Fibroblast of lung (primary cell): ENCODE results near the gene CITED2. TPM values are rescaled to one million over a fixed set of nuclear protein-coding genes. Genes with fewer than 3 reads are reported as not detected.

Experiments used
- DNase-seq, 2 donors: peaks; one replicate each; pipeline versions ENCODE4 v3.0.0 to v3.0.0-alpha.2; 2010; ENCODE audit warnings: low read depth in 2 of 2
- H2AFZ ChIP-seq: 2 replicates; pipeline ENCODE4 v1.5.1; 2012; ENCODE audit warnings: low read length, control low read depth, inconsistent platforms
- H3K27ac ChIP-seq: 2 replicates; pipeline ENCODE4 v1.5.1; 2011; ENCODE audit warnings: low read length, control low read depth; ENCODE audit not compliant: insufficient read depth
- H3K27me3 ChIP-seq: 2 replicates; pipeline ENCODE4 v1.5.1; 2011; ENCODE audit warnings: mild to moderate bottlenecking, low read length; ENCODE audit not compliant: control insufficient read depth, insufficient read depth
- H3K36me3 ChIP-seq: 2 replicates; pipeline ENCODE4 v1.5.1; 2011; ENCODE audit warnings: low read length; ENCODE audit not compliant: control insufficient read depth, insufficient read depth
- H3K4me1 ChIP-seq: 2 replicates; pipeline ENCODE4 v1.5.1; 2011; ENCODE audit warnings: low read length; ENCODE audit not compliant: control insufficient read depth, insufficient read depth; ENCODE audit errors: extremely low read depth
- H3K4me2 ChIP-seq: 2 replicates; pipeline ENCODE4 v1.5.1; 2011; ENCODE audit warnings: low read length, control low read depth; ENCODE audit not compliant: insufficient read depth; ENCODE audit errors: extremely low read depth
- H3K4me3 ChIP-seq, 4 experiments: fragments of 200-600 bp in 1 of 4; sonication (generic) in 1 of 4; replicated peaks in 1 of 4; 2 replicates each; pipeline ENCODE4 v1.5.1; 2011 to 2016; ENCODE audit warnings: low read length in 4 of 4, low read depth in 3 of 4, mild to moderate bottlenecking in 3 of 4, control low read depth in 2 of 4, inconsistent platforms in 1 of 4, mixed read lengths in 1 of 4; ENCODE audit not compliant: insufficient read depth in 1 of 4; ENCODE audit errors: control extremely low read depth in 1 of 4
- H3K79me2 ChIP-seq: 2 replicates; pipeline ENCODE4 v1.5.1; 2012; ENCODE audit warnings: mild to moderate bottlenecking, low read length, inconsistent platforms; ENCODE audit not compliant: control insufficient read depth, insufficient read depth
- H3K9ac ChIP-seq: 2 replicates; pipeline ENCODE4 v1.5.1; 2011; ENCODE audit warnings: mild to moderate bottlenecking, low read length, control low read depth; ENCODE audit not compliant: insufficient read depth
- H3K9me3 ChIP-seq: 2 replicates; pipeline ENCODE4 v1.5.1; 2012; ENCODE audit warnings: low read depth, low read length; ENCODE audit not compliant: control insufficient read depth, insufficient read depth
- H4K20me1 ChIP-seq: 2 replicates; pipeline ENCODE4 v1.5.1; 2011; ENCODE audit warnings: low read length; ENCODE audit not compliant: control insufficient read depth, insufficient read depth; ENCODE audit errors: extremely low read depth
- CTCF ChIP-seq, 2 donors: IDR thresholded peaks in 1 of 2; conservative IDR thresholded peaks in 1 of 2; 1 replicate in 1 of 2; 2 replicates in 1 of 2; pipeline ENCODE4 v1.5.1; 2011 to 2012; ENCODE audit warnings: low read length in 2 of 2, control low read depth in 1 of 2, inconsistent platforms in 1 of 2, low read depth in 1 of 2, mild to moderate bottlenecking in 1 of 2
- EZH2 ChIP-seq: IDR thresholded peaks from 2 replicates; pipeline ENCODE4 v1.5.1; 2012; ENCODE audit warnings: low read length, control low read depth, mild to moderate bottlenecking; ENCODE audit errors: missing control alignments
- polyA plus RNA-seq, 2 donors: library from polyadenylated mRNA; depleted of rRNA in 1 of 2; stranded (reverse) in 1 of 2; unstranded in 1 of 2; fragments of >200 nt; gene quantifications; 2 replicates each; pipeline ENCODE4 v1.2.1, GENCODE V29; 2011 to 2012; ENCODE audit warnings: missing spikeins in 1 of 2
- total RNA-seq: library from RNA; depleted of rRNA; stranded (reverse); fragments of >200 nt; gene quantifications from 2 replicates; pipeline ENCODE4 v1.2.1, GENCODE V29; 2014

CITED2 gene
- total and polyA plus RNA-seq, 2 donors (not counting 1 experiment from before 2014, with no cell fraction given) = 139 to 370 TPM

GRCh38 chr6:139378882-139379341, 4.5 kb upstream of the CITED2 start:
- H3K79me2 ChIP-seq = peaks cover 5% of the 10 kb centered on the region
- DNase-seq = peak in 1 of 2 donors; percentile 65
- no peak for TF ChIP-seq EZH2
- no peak overlapping the region for H2AFZ ChIP-seq
- H3K9me3 ChIP-seq = no peaks in the 10 kb centered on the region
- H3K4me2 ChIP-seq = no peak overlapping the region
- H4K20me1 ChIP-seq = no peaks in the 10 kb centered on the region
- peaks cover 4% of the 10 kb centered on the region for H3K36me3 ChIP-seq
- no peak overlapping the region for H3K4me3 ChIP-seq
- no peak overlapping the region for H3K9ac ChIP-seq
- H3K27ac ChIP-seq = no peak overlapping the region
- peaks cover 2% of the 10 kb centered on the region for H3K4me1 ChIP-seq
- H3K27me3 ChIP-seq = no peaks in the 10 kb centered on the region

- no peaks in the 10 kb centered on the region for H3K9me3 ChIP-seq
- H3K27me3 ChIP-seq = no peaks in the 10 kb centered on the region
- H2AFZ ChIP-seq = no peak overlapping the region
- H3K4me1 ChIP-seq = peaks cover 2% of the 10 kb centered on the region
- peaks cover 12% of the 10 kb centered on the region for H3K79me2 ChIP-seq
- no peak overlapping the region for H3K9ac ChIP-seq
- H3K27ac ChIP-seq = no peak overlapping the region
- H3K4me2 ChIP-seq = no peak overlapping the region
- no peaks in the 10 kb centered on the region for H4K20me1 ChIP-seq
- H3K36me3 ChIP-seq = peaks cover 10% of the 10 kb centered on the region
- H3K4me3 ChIP-seq = no peak overlapping the region
- TF ChIP-seq CTCF (conservative IDR thresholded peaks at IDR 0.05 in 1 of 2, IDR thresholded peaks at IDR 0.05 in 1 of 2; ENCODE audit: low read depth in 1 of 2, low read length in 2 of 2) = no peak
- TF ChIP-seq EZH2 = no peak
- DNase-seq = no peak
Measured at GRCh38 chr6:139378226-139378625, 3.8 kb upstream of the CITED2 start.

- Histone ChIP-seq H3K36me3 (peaks cover 13% of the 10 kb centered on the region), H4K20me1 (peaks cover 3% of the 10 kb centered on the region), H3K4me2 (peak overlapping the region; percentile 99), H3K79me2 (peaks cover 26% of the 10 kb centered on the region), H3K9me3 (no peaks in the 10 kb centered on the region), H3K9ac (no peak overlapping the region), H2AFZ (no peak overlapping the region), H3K4me1 (peaks cover 2% of the 10 kb centered on the region), H3K27ac (peak overlapping the region; percentile 91), H3K4me3 (peak overlapping the region in 3 of 4 experiments; percentile 66 to 73 (median 68)), H3K27me3 (no peaks in the 10 kb centered on the region)
- peak; percentile 68 for DNase-seq
- TF ChIP-seq CTCF (conservative IDR thresholded peaks at IDR 0.05 in 1 of 2, IDR thresholded peaks at IDR 0.05 in 1 of 2; ENCODE audit: low read depth in 1 of 2, low read length in 2 of 2) (peak in 1 of 2 donors; percentile 13), EZH2 (no peak)
Measured at GRCh38 chr6:139376604-139377218, 2.3 kb upstream of the CITED2 start.
